ENCODE results near the gene FAM221B.
A peak's percentile ranks its signal among the peaks of the same experiment; 100 is the strongest.

FAM221B gene

DNA sequence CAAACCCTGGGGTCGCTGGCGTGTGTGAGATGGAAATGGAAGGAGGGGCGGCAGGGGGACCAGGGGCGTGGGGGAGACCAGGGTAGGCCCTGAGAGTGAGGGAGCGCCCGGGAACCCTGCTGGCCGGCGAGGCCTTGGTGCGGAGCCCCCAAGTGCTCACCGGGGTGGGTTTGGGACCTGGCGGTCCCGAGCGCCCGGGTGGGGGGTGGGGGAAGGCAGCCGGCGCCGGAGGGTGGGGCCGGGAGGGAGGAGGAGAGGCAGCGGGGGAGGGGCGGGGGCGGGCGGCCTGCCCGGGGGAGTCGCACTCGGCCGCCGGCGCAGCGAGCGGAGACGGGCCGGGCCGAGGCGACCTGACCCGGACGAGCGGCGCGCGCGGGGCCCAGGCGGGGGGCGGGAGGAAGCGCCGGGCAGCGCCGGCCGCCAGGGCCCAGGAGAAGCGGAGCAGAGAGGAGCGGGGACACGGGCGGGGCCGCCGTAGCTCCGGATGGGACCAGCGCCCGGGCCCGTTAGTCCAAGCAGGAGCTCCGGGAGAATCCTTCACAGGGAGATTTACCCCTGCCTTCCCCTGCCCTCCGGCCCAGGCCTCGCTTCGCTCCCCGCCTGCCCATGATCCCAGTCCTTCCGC lies 37.1 kb downstream of the FAM221B start, which contains the start of gene NPR2:
Gene NPR2 (plus strand): TSS at position 295 of the 625 bp plus-strand sequence. CDS start 818 bp downstream, outside the sequence.
- DNase-seq (ENCODE audit: low read depth) = no peak

DNA sequence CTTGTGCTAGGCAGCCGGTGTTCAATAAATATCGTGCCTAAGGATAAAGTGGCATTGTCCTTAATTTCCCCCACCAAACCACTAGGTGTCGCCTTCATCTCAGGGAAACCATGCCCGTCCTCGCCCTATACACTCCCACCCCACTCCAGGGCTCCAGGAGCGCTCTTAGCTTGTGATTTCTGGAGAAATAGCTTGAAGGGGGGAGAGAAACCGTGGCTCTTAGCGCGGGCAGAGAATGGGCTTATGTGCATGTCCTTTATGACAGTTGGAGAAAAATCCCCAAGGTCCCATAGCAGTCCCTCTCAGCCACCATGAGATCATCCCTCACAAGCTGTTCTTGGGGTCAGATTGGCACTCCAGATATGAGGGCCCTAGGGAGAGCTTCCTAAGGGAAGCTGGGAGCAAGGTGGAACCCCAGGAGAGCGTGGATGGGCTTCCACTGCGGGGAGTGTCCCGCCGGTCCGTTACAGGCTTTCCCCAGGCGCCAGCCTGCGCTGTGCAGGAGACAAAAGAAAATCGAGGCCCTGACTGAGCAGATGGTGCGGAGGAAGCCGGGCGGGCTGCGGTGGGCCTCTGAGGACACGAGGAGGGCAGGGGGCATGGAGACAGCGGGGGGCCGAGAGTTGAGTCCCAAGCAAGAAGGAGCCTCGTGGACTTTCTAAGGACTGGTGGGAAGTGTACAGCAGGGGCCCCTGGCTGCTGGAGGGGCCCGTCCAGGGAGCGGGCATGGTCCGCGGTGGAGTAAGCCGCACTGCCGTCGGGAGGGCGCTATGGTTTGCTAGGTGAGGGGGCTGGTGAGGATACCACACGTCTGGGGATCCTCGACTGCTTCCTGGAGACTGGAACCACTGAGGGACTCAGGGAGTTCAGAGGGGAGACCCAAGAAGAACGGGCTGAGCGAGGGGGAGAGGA lies 37.9 kb downstream of the FAM221B start:
- peak; percentile 26 for DNase-seq (ENCODE audit: low read depth)

DNA sequence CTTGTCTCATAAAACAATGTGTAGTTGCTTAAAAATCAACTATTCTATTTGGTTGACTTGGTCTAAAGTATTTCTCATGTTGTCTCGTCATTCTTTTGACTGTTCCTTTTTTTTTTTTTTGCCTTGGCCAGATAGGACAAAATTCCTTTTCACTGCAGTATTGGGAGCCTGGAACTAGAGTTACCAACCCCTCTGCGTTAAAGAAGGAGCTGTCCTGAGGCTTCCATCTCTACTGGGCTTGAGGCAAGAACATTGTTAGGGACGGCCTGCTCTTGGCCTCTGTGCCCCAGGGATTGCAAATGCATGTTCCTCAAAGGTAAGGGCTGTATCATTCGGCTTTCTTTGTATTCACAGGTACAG lies 38.5 kb downstream of the FAM221B start:
- no peak for DNase-seq (ENCODE audit: low read depth)

DNA sequence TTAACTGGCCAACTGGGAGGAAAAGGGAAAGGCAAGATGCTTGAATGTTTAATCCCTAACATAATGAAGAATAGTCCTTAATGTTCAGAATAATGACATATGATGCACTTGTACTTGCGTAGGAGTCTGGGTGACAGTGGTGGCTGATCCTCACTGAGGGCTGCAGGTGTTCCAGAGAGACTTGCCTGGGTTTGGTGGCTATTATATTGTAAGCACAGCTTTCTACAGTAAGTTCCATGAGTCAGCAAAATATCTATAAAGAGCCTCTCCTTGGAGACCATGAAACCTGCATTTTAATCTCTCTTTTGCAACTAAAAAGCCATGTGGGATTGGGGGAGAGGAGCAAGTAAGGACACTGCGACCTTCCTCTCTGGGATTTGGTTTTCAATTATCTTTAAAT lies 39.0 kb downstream of the FAM221B start:
- no peak for DNase-seq (ENCODE audit: low read depth)

DNA sequence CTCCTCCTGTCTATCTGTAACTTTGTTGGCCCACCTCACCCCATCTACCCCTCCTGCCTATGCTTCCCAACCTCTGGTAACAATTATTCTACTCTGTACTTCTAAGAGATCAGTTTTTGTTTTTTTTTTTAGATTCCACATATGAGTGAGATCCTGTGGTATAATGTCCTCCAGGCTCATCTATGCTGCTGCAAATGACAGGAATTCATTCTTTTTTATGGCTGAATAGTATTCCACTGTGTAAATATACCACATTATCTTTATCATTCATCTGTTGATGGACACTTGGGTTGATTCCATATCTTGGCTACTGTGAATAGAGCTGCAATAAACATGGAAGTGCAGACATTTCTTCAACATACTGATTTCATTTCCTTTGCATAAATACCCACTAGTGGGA lies 45.1 kb downstream of the FAM221B start:
- DNase-seq (ENCODE audit: low read depth) = no peak

DNA sequence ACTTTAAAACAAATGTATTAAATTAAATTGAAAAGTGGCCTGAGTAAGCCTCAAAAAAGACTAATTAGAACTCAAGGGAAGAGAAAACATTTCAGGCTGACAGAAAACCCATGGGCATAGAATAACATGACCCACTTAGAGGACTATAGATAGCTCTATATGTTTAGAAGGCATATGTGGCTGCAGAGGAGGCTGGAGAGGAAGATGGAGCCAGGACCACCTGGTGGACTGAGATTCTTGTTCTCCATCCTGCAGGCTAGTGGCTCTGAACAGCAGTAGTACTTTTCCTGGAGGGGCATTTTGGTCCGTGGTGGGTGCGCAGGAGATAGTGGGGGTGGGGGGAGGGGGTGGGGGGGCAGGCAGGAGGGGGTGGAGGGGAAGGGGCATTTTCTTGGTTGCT lies 47.5 kb downstream of the FAM221B start:
- DNase-seq (ENCODE audit: low read depth) = no peak

DNA sequence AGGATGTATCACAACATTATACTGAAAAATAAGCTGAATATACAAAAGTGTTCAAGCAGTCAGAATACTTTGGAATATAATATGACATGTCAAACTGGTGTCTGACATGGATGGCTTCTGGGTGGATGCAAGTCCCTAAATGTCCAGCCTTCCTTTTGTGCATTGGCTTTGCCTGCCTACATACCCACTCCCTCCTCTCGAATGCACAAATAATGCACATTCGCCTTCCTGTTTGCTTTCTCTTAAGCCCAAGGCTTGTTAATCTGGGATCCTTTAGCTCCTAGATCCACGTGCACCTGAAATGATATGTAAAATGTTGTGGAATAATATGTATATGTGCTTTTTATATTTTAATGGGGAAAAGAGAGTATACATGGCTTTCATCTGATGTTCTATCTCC lies 50.0 kb downstream of the FAM221B start:
- DNase-seq (ENCODE audit: low read depth) = no peak

DNA sequence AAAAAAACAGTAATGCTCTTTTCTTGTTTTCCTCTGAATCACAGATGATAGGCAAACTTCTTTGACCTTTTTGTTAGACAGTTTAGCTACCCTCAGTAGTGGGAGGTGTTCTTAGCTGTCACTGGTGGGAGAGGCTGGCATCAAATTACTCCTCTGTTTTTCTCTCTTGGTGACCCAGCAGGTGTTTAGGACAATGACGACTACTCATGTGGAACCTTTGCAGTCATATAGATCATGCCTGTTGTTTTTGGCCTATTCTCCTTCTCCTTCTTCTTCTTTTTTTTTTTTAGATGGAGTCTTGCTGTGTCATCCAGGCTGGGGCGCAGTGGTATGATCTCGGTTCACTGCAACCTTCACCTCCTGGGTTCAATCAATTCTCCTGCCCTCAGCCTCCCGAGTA lies 52.5 kb downstream of the FAM221B start:
- DNase-seq (ENCODE audit: low read depth) = no peak

DNA sequence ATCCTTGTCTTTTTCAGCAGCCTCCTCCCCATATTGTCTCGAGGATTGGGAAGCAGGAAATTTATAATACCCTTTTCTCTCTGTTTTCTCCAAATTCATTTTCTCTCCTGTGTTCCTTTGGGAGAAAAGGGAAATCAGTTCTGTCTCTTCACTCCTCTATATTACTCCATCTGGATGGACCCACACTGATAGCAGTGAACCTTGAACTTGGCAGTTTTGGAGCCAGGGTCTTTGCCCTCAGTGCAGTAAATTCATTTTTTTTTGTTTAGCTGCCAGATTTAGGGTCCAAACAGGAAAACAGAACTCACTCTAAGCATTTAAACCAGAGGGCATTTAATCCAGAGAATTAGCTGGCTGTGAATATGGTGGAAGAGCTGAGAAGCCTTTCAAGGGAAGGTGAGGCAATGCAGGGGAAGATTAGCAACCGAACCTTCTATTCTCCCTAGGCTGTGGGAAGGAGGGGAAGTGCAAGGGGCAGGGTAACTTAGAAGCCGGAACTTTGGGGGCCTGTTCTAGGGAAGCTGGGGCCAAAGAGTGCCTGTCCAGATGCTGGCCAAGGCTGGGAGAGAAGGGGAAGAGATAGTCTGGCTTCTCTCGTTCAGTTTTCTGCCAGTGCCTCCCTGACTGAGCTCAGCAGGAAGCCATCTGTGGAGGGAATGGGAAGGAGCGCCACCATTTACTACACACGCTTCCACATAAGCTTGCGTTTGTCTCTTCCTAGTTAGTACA lies 53.5 kb downstream of the FAM221B start:
- DNase-seq (ENCODE audit: low read depth) = no peak

DNA sequence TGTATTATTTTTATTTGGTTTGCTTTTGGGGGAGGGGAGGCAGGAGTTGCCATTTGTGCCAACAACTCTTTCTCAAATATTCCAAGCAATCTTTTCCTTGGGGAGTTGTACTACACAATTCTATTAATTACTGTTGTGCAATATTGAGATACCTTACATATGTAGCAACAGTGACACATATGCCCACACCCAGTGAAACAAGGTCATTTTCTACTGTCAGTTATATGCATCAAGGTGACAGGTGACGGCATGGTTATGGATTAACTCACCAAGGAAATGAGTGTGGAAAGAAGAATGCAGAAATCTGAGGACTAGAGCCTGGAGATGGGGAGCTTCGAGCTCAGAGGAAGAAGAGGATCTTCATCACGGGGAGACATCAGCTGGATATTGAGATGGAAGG lies 56.6 kb downstream of the FAM221B start:
- no peak for DNase-seq (ENCODE audit: low read depth)

DNA sequence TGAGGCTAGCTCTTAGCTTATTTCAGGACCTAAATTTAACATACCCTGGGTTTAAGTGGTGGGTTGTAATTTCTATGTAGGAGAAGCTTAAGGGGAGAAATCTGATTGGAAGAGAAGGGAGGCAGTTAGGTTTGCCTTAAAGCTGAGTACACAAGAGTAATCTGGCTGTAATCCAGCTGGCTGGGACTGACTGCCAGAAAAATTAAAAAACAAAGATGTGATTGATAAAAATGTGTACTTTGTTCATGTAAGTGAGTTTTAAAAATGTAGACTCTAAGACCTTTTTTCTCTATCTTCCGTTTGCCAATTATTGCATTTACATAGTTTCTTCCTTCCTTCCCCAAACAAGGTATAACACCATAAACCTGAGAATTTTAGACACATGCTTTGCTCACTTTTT lies 57.0 kb downstream of the FAM221B start:
- DNase-seq (ENCODE audit: low read depth) = no peak

DNA sequence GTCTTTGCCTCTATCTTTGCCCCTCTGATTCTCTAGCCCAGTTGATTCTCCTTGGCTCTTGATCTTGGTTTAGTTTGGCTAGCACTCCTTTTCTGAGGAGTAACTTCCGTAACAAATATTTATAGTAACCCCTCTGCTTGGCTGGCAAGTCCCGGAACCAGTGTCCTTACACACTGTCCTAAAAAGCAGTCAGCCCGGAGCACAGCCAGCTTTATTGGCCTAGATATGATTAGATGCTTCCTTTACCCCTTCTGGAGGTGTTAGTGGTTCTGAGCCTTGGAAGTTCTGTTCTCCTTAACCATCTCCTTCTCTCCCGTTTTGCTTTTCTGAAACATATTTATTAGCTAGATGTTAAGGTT lies 57.5 kb downstream of the FAM221B start:
- no peak for DNase-seq (ENCODE audit: low read depth)

DNA sequence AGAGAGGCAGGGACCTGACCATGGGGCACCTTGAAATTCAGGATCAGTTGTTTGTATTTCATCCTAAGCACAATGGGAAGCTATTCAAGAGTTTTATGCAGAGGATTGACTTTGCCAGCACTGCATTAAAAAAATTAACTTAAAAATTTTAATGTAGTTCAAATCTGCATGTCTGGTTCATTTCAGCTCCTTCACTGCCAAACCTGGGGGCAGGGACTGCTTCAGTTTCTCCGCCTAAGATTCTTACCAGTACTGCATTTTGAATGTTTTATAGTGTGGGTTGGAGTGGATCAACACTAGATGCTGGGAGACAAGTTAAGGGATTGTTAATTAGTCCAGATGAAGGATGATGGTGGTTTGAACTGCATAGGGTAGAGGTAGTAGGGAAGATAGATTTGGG lies 58.8 kb downstream of the FAM221B start:
- DNase-seq (ENCODE audit: low read depth) = no peak

DNA sequence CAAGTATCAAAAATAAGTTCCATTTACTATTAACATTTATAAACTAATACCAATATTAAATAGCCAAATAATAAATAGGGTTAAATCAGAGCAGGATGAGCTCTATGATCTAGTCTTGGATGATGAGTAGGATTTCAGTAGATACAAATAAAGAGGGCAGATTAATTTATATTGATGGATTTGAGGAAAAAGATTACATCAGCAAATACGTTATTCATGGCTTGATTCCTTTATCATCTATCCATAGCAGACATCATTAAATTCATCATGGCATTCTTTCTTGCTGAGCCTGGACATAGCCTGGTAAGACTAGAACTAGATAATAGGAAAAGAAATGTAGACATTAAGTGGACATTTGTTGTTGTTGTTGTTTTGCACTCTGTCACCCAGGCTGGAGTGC lies 61.1 kb downstream of the FAM221B start:
- DNase-seq (ENCODE audit: low read depth) = no peak

DNA sequence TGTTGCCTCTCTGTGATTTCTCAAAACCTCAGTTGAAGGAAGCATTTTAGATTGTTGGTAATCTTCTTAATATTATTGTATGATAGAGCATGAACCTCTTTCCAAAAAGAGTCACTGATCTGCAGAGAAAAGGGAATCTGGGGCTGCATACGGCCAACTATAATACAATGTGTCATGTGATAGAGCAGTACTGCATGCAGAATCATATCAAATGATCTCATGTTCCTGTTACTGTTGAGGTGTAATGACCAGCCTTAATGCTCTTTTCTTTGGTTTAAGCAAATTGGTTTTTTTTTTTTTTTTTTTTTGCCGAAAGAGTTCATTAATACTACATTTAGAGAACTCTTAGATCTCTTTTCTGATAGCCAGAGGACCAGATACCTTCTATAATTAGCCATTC lies 61.5 kb downstream of the FAM221B start:
- no peak for DNase-seq (ENCODE audit: low read depth)
